Lung (tissue), 12 donors: ENCODE data around the gene TAF1C. TPM values are rescaled to one million over a fixed set of nuclear protein-coding genes. Genes with fewer than 3 reads are reported as not detected.
A peak's percentile ranks its signal among the peaks of the same experiment; 100 is the strongest.

Experiments used
- ATAC-seq: fragments of 200-7000 bp; cut with Tn5 transposase; one replicate; pipeline ENCODE4 v1.9.1; 2020; ENCODE audit warnings: moderate number of reproducible peaks; ENCODE audit not compliant: insufficient read depth, low FRiP score
- DNase-seq, 3 donors: peaks; one replicate each; pipeline ENCODE4 v3.0.0-alpha.2; 2013 to 2017
- H3K27ac ChIP-seq, 2 donors: one replicate each; pipeline ENCODE4 v1.5.1; 2013; ENCODE audit warnings: mild to moderate bottlenecking in 2 of 2, moderate library complexity in 2 of 2, control low read depth in 1 of 2, inconsistent platforms in 1 of 2, low read depth in 1 of 2, low read length in 1 of 2
- H3K27me3 ChIP-seq, 3 donors: one replicate each; pipeline ENCODE4 v1.5.1; 2013; ENCODE audit warnings: low read length in 2 of 3; ENCODE audit not compliant: control insufficient read depth in 3 of 3, insufficient read depth in 3 of 3
- H3K36me3 ChIP-seq, 4 donors: one replicate each; pipeline ENCODE4 v1.5.1; 2013; ENCODE audit warnings: low read length in 4 of 4, mild to moderate bottlenecking in 1 of 4, moderate library complexity in 1 of 4; ENCODE audit not compliant: control insufficient read depth in 4 of 4, insufficient read depth in 4 of 4
- H3K4me1 ChIP-seq, 5 donors: one replicate each; pipeline ENCODE4 v1.5.1; 2013; ENCODE audit warnings: low read length in 5 of 5, mild to moderate bottlenecking in 2 of 5, moderate library complexity in 1 of 5; ENCODE audit not compliant: control insufficient read depth in 5 of 5, insufficient read depth in 5 of 5
- H3K4me3 ChIP-seq: one replicate; pipeline ENCODE4 v1.5.1; 2013; ENCODE audit warnings: mild to moderate bottlenecking, control low read depth, moderate library complexity
- H3K9ac ChIP-seq, 2 donors: one replicate each; pipeline ENCODE4 v1.5.1; 2013; ENCODE audit warnings: low read length in 2 of 2, control low read depth in 1 of 2; ENCODE audit not compliant: insufficient read depth in 1 of 2
- H3K9me3 ChIP-seq, 4 donors: one replicate each; pipeline ENCODE4 v1.5.1; 2013; ENCODE audit warnings: low read length in 3 of 4, mild to moderate bottlenecking in 1 of 4, moderate library complexity in 1 of 4; ENCODE audit not compliant: control insufficient read depth in 4 of 4, insufficient read depth in 3 of 4
- CTCF ChIP-seq: IDR thresholded peaks from 2 replicates; pipeline ENCODE4 v1.5.1; 2012; ENCODE audit warnings: mild to moderate bottlenecking; ENCODE audit errors: control extremely low read depth, extremely low read depth
- WGBS, 2 donors: extraction: QIAGEN DNeasy Blood & Tissue Kit; methylation state at CpG; one replicate each; pipeline ENCODE4 v1.1.7; 2013; 5-methylcytosine and 5-hydroxymethylcytosine counted together
- polyA plus RNA-seq, 2 donors: library from polyadenylated mRNA; stranded (reverse); fragments of 200-250 nt; gene quantifications; one replicate each; pipeline ENCODE4 v1.2.1, GENCODE V29; 2013
- total RNA-seq, 2 donors: library from RNA; depleted of rRNA in 1 of 2; stranded (reverse); fragments of >200 nt in 1 of 2; gene quantifications; one replicate each; pipeline ENCODE4 v1.2.1, GENCODE V29; 2014 to 2021
- donor health status: control.
- donor health status: control.
- donor health status: Bipolar disorder and iron deficiency.
- donor health status: healthy.
- donor health status: DM: yes; HTN: yes; CAD: no.

The TAF1C gene
- total and polyA plus RNA-seq, 4 donors: 36.1 to 53.1 (median 43.3) TPM

GRCh38 chr16:84144209-84144858 is 42.5 kb downstream of the TAF1C start:
- no peaks in the 10 kb centered on the region for H3K9me3 ChIP-seq
- DNase-seq (peak; percentile 37 to 46 (median 39)), ATAC-seq (peak; percentile 31)
- H3K27ac ChIP-seq: peak overlapping the region; percentile 35 to 52
- H3K36me3 ChIP-seq: no peaks in the 10 kb centered on the region
- no peaks in the 10 kb centered on the region for H3K27me3 ChIP-seq
- H3K9ac ChIP-seq: peak overlapping the region; percentile 8 to 37
- H3K4me1 ChIP-seq: peaks cover 0 to 10% (median 5%) of the 10 kb centered on the region in 5 donors
- 1% methylated on average over 38 to 39 of the region's 39 CpGs for WGBS, 2 donors
- peak overlapping the region; percentile 66 for H3K4me3 ChIP-seq
- TF ChIP-seq CTCF: no peak

GRCh38 chr16:84143784-84144199 is 43.1 kb downstream of the TAF1C start:
- Histone ChIP-seq H3K36me3 (no peaks in the 10 kb centered on the region), H3K9ac (peak overlapping the region in 1 of 2 donors; percentile 8)

GRCh38 chr16:84143081-84143480 is 43.8 kb downstream of the TAF1C start:
- 97 to 100% methylated on average over 1 of the region's 1 CpG for WGBS, 2 donors
- ATAC-seq: no peak

More at GRCh38 chr16:84143784-84144199, 43.1 kb downstream of the TAF1C start:
- no peaks in the 10 kb centered on the region for H3K9me3 ChIP-seq
- TF ChIP-seq CTCF: no peak
- H3K27ac ChIP-seq: no peak overlapping the region
- no peak overlapping the region for H3K4me3 ChIP-seq
- DNase-seq (peak in 2 of 3 donors; percentile 14 to 26), ATAC-seq (no peak)
- peaks cover 0 to 15% (median 5%) of the 10 kb centered on the region in 5 donors for H3K4me1 ChIP-seq
- WGBS, 2 donors: 33 to 52% methylated on average over 13 of the region's 13 CpGs
- H3K27me3 ChIP-seq: no peaks in the 10 kb centered on the region

More at GRCh38 chr16:84143081-84143480, 43.8 kb downstream of the TAF1C start:
- Histone ChIP-seq H3K4me3 (no peak overlapping the region), H3K4me1 (peaks cover 0 to 16% (median 5%) of the 10 kb centered on the region in 5 donors), H3K27ac (no peak overlapping the region), H3K9ac (no peak overlapping the region), H3K9me3 (no peaks in the 10 kb centered on the region), H3K36me3 (no peaks in the 10 kb centered on the region), H3K27me3 (no peaks in the 10 kb centered on the region)
- DNase-seq: no peak
- no peak for TF ChIP-seq CTCF
